Sigmoid colon (tissue), 7 donors: ENCODE measurements around the gene ATP5F1E. TPM values are rescaled to one million over a fixed set of nuclear protein-coding genes. Genes with fewer than 3 reads are reported as not detected.
A peak's percentile ranks its signal among the peaks of the same experiment; 100 is the strongest.

Source experiments
- DNase-seq: peaks from one replicate; pipeline ENCODE4 v3.0.0-alpha.2; 2019
- H3K27ac ChIP-seq, 4 donors: fragments of 200-600 bp; sonication (generic); one replicate each; pipeline ENCODE4 v1.5.1; 2016 to 2019; ENCODE audit warnings: mild to moderate bottlenecking in 1 of 4
- H3K27me3 ChIP-seq, 3 donors: fragments of 200-600 bp; sonication (generic); one replicate each; pipeline ENCODE4 v1.5.1; 2019; ENCODE audit warnings: mild to moderate bottlenecking in 1 of 3
- H3K36me3 ChIP-seq, 4 donors: fragments of 200-600 bp; sonication (generic); one replicate each; pipeline ENCODE4 v1.5.1; 2016 to 2019
- H3K4me1 ChIP-seq, 4 donors: fragments of 200-600 bp; sonication (generic); one replicate each; pipeline ENCODE4 v1.5.1; 2017 to 2019
- H3K4me3 ChIP-seq, 4 donors: fragments of 200-600 bp; sonication (generic); one replicate each; pipeline ENCODE4 v1.5.1; 2017 to 2019; ENCODE audit warnings: mild to moderate bottlenecking in 2 of 4, moderate library complexity in 1 of 4
- H3K9me3 ChIP-seq, 4 donors: fragments of 200-600 bp in 3 of 4; sonication (generic) in 3 of 4; one replicate each; pipeline versions ENCODE4 v1.5.1 to v1.6.1; 2013 to 2019
- CTCF ChIP-seq, 4 experiments: fragments of 450-650 bp in 3 of 4; fragments of 200-600 bp in 1 of 4; IDR thresholded peaks; one replicate each; pipeline ENCODE4 v1.5.1; 2016 to 2019; ENCODE audit warnings: antibody characterized with exemption in 4 of 4, mild to moderate bottlenecking in 3 of 4, moderate library complexity in 2 of 4
- EP300 ChIP-seq, 4 donors: sonication (generic); formaldehyde crosslinking; IDR thresholded peaks; one replicate each; pipeline ENCODE4 v1.6.1; 2017; ENCODE audit warnings: antibody characterized with exemption in 4 of 4
- POLR2A ChIP-seq, 2 donors: fragments of 450-650 bp; IDR thresholded peaks; one replicate each; pipeline ENCODE4 v1.6.1; 2016; ENCODE audit warnings: antibody characterized with exemption in 2 of 2, mild to moderate bottlenecking in 2 of 2, moderate library complexity in 2 of 2
- POLR2AphosphoS5 ChIP-seq, 4 donors: sonication (generic); formaldehyde crosslinking; IDR thresholded peaks; one replicate each; pipeline ENCODE4 v1.6.1; 2017; ENCODE audit warnings: antibody characterized with exemption in 4 of 4
- WGBS, 2 donors: extraction: QIAGEN DNeasy Blood & Tissue Kit; methylation state at CpG; one replicate each; pipeline ENCODE4 v1.1.7; 2013; 5-methylcytosine and 5-hydroxymethylcytosine counted together
- intact Hi-C: fragments of 100-400 bp; cut with DNase I; formaldehyde crosslinking; loops from one replicate; pipeline ENCODE4 v1.15.1; 2023
- polyA plus RNA-seq, 3 donors: library from polyadenylated mRNA; stranded (reverse); fragments of 200-250 nt; gene quantifications; one replicate each; pipeline ENCODE4 v1.2.3, GENCODE V29; 2013
- total RNA-seq, 4 donors: library from RNA; depleted of rRNA; stranded (reverse); fragments of >200 nt; gene quantifications; one replicate each; pipeline ENCODE4 v1.1.0, GENCODE V29; 2016
- donor health status: healthy with polysubstance abuse.
- donor health status: Bipolar disorder and iron deficiency.
- donor health status: healthy.

Gene ATP5F1E
- total and polyA plus RNA-seq, 7 donors: 28.5 to 110 (median 57.4) TPM

- WGBS, 2 donors: 89 to 93% methylated on average over 13 of the region's 13 CpGs
- no peak for DNase-seq
- intact Hi-C loops: no loop called here
- Histone ChIP-seq H3K27ac (no peak overlapping the region), H3K4me1 (peaks cover 0 to 33% (median 29%) of the 10 kb centered on the region in 4 donors), H3K36me3 (peaks cover 27 to 64% (median 39%) of the 10 kb centered on the region in 4 donors), H3K27me3 (no peaks in the 10 kb centered on the region), H3K9me3 (no peaks in the 10 kb centered on the region), H3K4me3 (no peak overlapping the region)
- TF ChIP-seq POLR2AphosphoS5 (IDR thresholded peaks at IDR 0.05) (no peak), EP300 (IDR thresholded peaks at IDR 0.05) (no peak), CTCF (IDR thresholded peaks at IDR 0.05) (no peak), POLR2A (IDR thresholded peaks at IDR 0.05) (no peak)
These were observed 31.1 kb downstream of the ATP5F1E start for GRCh38 chr20:59001068-59001448.

- DNase-seq: no peak
- Histone ChIP-seq H3K4me1 (peaks cover 0 to 26% (median 22%) of the 10 kb centered on the region in 4 donors), H3K9me3 (no peaks in the 10 kb centered on the region), H3K27ac (no peak overlapping the region), H3K4me3 (no peak overlapping the region), H3K27me3 (no peaks in the 10 kb centered on the region), H3K36me3 (peaks cover 27 to 71% (median 46%) of the 10 kb centered on the region in 4 donors)
- intact Hi-C loops: no loop called here
- WGBS, 2 donors: 65 to 79% methylated on average over 3 of the region's 3 CpGs
- TF ChIP-seq CTCF (IDR thresholded peaks at IDR 0.05): no peak
- TF ChIP-seq POLR2A (IDR thresholded peaks at IDR 0.05): no peak
- TF ChIP-seq EP300 (IDR thresholded peaks at IDR 0.05): no peak
- no peak for TF ChIP-seq POLR2AphosphoS5 (IDR thresholded peaks at IDR 0.05)
These were observed 31.8 kb downstream of the ATP5F1E start for GRCh38 chr20:59000326-59000725.

- no peaks in the 10 kb centered on the region for H3K27me3 ChIP-seq
- TF ChIP-seq EP300 (IDR thresholded peaks at IDR 0.05): no peak
- no peak for TF ChIP-seq POLR2AphosphoS5 (IDR thresholded peaks at IDR 0.05)
- no peak for TF ChIP-seq POLR2A (IDR thresholded peaks at IDR 0.05)
- no peak for TF ChIP-seq CTCF (IDR thresholded peaks at IDR 0.05)
- H3K4me1 ChIP-seq: peaks cover 0 to 9% (median 5%) of the 10 kb centered on the region in 4 donors
- H3K27ac ChIP-seq: no peak overlapping the region
- no peaks in the 10 kb centered on the region for H3K9me3 ChIP-seq
- H3K36me3 ChIP-seq: peaks cover 27 to 88% (median 54%) of the 10 kb centered on the region in 4 donors
- peak; percentile 41 for DNase-seq
- intact Hi-C loops: no loop called here
- 92% methylated on average over 11 of the region's 11 CpGs for WGBS, 2 donors
- no peak overlapping the region for H3K4me3 ChIP-seq
These were observed 33.5 kb downstream of the ATP5F1E start for GRCh38 chr20:58998656-58999055.

GRCh38 chr20:58997141-58997770 is 34.9 kb downstream of the ATP5F1E start:
- Histone ChIP-seq H3K4me3 (no peak overlapping the region), H3K27ac (no peak overlapping the region), H3K36me3 (peaks cover 27 to 98% (median 68%) of the 10 kb centered on the region in 4 donors), H3K9me3 (no peaks in the 10 kb centered on the region), H3K4me1 (no peaks in the 10 kb centered on the region), H3K27me3 (no peaks in the 10 kb centered on the region)
- no peak for TF ChIP-seq POLR2AphosphoS5 (IDR thresholded peaks at IDR 0.05)
- no peak for TF ChIP-seq POLR2A (IDR thresholded peaks at IDR 0.05)
- no peak for TF ChIP-seq CTCF (IDR thresholded peaks at IDR 0.05)
- no peak for TF ChIP-seq EP300 (IDR thresholded peaks at IDR 0.05)
- no peak for DNase-seq
- intact Hi-C loops: no loop called here
- 94 to 95% methylated on average over 24 of the region's 24 CpGs for WGBS, 2 donors

- TF ChIP-seq CTCF (IDR thresholded peaks at IDR 0.05) (no peak), POLR2AphosphoS5 (IDR thresholded peaks at IDR 0.05) (no peak), POLR2A (IDR thresholded peaks at IDR 0.05) (no peak), EP300 (IDR thresholded peaks at IDR 0.05) (no peak)
- no peaks in the 10 kb centered on the region for H3K4me1 ChIP-seq
- DNase-seq: no peak
- no peak overlapping the region for H3K4me3 ChIP-seq
- H3K27ac ChIP-seq: no peak overlapping the region
- intact Hi-C loops: no loop called here
- no peaks in the 10 kb centered on the region for H3K27me3 ChIP-seq
- H3K9me3 ChIP-seq: no peaks in the 10 kb centered on the region
- H3K36me3 ChIP-seq: peaks cover 29 to 98% (median 73%) of the 10 kb centered on the region in 4 donors
- WGBS, 2 donors: 89 to 92% methylated on average over 12 of the region's 12 CpGs
These were observed 35.9 kb downstream of the ATP5F1E start for GRCh38 chr20:58996226-58996611.
